HK-2 (cell line): Measurements from ENCODE around the gene CACNA1B.
"Not testable (repeated sequence)": the region's sequence is repeated elsewhere in the genome, so short reads cannot be mapped to it uniquely, and the experiment has no call there.

Source experiments
- DNase-seq: peaks from one replicate; pipeline ENCODE4 v3.0.0-alpha.2; 2018; ENCODE audit not compliant: unreplicated experiment

Gene CACNA1B

DNA sequence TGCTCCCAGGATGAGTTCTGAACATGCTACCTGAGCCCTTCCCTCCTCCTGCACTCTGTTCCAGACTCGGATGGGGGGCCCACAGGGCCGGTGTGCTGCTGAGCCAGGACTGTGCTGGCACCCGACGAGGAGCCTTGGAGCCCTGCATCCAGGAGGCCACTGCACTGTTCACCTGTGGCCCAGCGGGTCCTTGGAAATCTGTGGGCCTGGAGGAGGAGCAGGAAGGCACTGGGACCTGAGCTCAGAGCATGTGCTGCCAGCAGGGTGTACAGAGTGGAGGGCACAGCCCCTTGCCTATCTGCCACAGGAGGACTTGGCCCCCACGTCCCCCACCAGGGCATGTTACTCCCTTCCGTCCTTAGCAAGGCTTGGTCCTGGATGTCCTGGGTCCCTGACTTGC, 265.9 kb downstream of the CACNA1B start:
- not testable (repeated sequence) for DNase-seq

DNA sequence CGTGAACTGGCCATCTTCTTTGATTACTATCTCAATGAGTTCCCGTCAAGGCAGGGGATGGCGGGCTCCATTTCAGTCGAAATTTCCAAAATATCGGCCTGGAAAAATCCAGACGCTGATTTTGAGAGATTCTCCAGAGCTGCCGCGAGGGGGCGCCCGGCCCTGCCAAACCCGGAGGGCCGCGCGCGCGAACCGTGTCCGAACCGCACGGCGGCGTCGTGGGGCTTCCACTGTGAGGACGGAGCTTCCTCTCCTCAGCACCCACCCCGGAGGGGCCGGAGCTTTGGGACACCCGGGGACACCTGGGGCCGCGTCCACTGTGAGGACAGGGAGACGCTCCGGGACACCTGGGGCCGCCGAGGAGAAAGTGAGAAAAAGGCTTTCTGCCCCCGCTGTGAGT, 270.0 kb downstream of the CACNA1B start:
- peak; percentile 11 for DNase-seq

DNA sequence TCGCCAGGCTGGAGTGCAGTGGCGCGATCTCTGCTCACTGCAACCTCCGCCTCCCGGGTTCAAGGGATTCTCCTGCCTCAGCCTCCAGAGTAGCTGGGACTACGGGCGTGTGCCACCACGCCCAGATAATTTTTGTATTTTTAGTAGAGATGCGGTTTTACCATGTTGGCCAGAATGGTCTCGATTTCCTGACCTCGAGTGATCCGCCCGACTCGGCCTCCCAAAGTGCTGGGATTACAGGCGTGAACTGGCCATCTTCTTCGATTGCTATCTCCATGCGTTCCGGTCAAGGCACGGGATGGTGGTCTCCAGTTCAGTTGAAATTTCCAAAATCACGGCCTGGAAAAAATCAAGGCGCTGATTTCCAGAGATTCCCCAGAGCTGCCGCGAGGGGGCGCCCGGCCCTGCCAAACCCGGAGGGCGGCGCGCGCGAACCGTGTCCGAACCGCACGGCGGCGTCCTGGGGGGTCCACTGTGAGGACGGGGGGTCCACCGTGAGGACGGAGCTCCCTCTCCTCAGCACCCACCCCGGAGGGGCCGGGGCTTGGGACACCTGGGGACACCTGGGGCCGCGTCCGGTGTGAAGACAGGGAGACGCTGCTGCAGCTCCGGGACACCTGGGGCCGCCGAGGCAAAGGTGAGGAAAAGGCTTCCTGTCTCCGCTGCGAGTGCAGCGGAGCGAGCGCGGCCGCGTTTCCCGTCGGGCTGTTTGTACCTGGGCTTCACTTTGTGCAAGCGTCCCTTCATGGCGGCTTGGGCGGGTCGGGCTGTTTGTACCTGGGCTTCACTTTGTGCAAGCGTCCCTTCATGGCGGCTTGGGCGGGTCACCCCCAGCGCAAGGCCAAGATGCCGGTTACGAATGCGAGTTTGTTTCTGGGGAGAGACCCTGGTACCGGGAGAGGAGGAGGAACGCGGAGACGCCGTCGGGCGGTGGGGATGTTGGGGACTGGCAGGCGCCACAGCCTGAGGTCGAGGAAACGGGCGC, 272.4 kb downstream of the CACNA1B start:
- not testable (repeated sequence) for DNase-seq

DNA sequence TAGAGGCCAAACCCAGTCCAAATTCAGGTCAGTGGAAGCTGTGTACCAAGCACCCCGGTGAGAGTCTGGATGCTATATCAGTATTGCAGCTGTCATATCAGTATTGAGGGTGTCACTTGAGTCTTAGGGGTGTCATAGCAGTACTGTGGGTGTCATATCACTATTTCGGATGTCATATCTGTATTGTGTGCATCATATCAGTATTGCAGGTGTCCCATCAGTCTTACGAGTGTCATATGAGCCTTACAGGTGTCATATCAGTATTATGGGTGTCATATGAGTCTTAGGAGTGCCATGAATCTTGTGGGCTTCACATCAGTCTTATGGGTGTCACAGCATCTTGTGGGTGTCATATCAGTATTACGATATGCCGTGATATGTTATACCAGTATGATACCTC, 278.2 kb downstream of the CACNA1B start:
- DNase-seq = not testable (repeated sequence)

DNA sequence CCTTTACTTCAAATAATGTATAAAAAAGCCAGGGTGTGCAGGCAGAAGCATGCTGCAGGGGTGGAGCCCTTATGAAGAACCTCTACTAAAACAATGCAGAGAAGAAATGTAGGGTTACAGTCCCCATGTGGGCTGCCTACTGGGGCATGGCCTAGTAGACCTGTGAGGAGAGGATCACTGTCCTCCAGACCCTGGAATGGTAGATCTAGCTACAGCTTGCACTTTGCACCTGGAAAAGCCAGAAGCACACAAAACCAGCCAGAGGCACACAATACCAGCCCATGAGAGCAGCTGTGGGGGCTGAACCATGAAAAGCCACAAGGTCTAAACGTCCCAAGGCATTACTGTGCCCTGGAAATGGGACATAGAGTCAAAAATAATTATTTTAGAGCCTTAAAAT, 289.2 kb downstream of the CACNA1B start:
- not testable (repeated sequence) for DNase-seq
